Measurements from ENCODE around the gene MRPL36.
"Not testable (repeated sequence)": the region's sequence is repeated elsewhere in the genome, so short reads cannot be mapped to it uniquely, and the experiment has no call there.

The MRPL36 gene

DNA sequence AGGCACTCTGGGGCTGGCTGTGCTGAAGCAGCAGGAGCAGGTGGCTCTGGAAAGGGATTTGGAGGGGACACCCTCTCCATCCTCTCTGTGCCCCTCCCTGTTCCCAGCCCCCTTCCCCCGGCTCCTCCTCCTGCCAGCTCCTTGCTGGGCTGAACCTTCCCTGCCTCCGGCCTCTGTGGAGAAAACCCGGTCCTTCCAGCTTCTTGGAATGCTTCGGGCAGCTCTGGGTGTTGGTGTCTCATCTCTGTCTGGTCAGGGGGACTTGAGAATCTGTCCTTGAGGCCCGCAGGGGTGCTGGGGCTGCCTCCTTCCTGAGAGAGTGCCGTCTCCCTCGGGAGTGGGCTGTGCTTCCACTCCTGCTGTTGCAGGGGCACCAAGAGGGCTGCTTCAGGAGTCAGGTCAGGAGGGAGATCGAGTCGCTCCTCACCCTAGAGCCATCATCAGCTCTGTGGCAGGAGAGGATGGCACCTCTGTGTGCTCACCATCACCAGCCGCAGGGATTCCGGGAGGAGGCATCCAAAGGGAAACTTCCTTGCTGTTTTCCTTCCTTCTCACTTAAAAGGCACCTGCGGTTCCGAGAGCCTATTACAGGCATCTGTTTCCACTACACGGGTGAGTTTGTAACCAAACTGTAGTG lies 32.2 kb upstream of the MRPL36 start:
- DNase-seq = no peak

DNA sequence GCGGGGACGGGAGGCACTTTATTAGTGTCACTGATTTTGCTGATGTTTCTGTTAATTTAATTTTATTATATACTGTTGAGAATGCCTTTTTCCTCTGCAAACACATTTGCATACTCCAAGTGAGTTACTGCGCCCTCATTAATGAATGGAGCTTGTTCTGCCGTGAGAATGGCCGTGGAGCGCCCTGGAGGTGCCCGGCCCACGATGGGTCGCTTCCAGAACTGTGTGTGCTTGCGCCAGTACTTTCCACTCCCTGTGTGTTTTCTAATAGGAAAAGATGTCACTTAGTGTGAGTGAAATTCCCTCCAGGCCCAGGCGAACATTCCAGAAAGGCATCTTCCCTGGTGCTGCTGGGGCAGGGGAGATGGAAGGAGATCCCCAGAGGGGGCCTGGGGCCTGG lies 31.6 kb upstream of the MRPL36 start:
- no peak for DNase-seq

DNA sequence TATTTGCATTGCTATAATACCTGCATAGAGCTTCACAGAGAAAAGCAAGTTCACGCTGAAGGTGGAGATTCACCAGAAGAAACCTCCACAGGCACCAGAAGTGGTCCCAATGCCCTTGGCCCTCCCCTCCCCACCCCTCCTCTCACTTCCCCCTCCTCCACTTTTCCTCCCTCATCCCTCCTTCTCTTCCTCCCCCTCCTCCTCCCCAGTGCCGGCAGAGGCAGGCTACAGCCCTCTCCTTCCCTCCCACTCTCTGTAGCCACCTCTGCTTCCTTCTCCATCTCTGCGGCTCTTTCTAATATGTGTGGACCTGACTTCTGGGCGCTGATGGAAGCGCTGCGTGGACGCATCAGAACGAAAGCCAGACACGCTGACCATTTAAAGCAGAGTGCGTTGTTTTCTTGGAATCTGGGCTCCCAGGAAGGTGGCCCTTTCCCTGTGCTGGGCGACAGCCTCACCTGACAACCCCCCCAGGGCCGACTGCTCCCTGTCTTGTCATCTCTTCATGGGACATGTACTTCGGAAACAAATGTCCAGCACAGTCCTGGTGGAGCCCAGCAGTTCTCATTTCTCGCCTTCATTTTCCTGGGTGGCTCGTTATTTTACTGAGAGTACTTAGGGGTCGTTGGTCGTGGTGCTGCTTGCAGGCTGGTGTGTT lies 31.1 kb upstream of the MRPL36 start:
- no peak for DNase-seq

DNA sequence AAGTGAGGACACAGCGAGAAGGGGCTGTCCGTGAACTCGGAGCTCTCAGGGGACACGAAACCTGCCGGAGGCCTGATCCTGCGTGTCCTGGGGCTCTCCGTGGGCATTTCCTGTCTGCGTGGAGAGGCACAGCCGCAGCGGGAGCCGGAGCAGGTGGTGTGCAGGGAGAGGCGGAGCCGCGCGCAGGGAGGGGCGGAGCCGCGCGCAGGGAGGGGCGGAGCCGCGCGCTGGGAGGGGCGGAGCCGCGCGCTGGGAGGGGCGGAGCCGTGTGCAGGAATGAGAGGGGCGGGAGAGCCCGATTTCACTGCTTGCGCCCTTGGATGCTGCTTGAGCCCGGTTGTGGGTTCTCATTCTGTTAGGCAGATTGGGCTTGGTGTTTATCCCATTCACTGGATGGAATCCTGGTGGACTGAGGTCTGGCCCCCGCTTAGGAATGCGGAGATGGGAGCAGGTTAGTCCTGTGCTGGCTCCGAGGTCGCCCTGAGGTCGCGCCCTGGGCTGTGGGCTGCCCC lies 28.3 kb upstream of the MRPL36 start:
- no peak for DNase-seq

DNA sequence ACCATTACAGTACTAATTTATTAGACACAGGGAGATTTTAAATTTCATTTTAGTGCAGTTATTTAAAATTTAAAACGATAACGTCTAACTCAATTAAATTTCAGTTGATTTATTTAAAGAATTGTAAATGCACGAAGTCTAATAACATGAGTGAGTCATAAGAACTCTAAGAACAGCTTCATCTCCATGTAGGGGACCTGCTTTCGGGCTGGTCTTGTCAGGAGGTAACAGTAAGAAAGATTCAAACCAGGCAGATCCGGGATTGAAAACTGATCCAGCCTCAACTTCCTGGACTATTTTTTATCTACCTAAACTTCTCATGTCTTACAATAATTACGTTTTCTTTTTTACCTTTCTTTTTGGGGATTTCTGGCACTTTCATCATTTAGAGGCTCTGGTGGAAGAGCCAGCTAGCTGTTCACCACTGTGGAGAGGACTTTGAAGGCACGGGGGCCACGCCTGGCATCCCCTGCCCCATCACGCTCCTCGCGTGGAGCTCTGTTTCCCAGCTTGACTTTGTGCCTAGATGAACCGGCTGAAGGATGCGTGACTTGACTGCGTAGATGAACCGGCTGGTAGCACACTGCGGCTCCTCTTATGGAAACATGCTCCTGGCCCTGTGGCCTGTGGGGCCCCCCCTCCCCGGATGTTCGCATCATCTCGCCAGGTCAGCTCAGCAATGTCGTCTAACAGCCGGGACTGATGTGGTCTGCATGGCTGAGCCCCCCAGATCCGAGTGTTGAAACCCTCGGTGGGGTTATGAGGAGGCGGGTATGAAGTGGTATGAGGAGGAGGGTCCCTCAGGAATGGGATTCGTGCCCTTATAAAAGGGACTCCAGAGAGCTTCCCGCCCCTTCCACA lies 27.6 kb upstream of the MRPL36 start:
- DNase-seq = no peak

DNA sequence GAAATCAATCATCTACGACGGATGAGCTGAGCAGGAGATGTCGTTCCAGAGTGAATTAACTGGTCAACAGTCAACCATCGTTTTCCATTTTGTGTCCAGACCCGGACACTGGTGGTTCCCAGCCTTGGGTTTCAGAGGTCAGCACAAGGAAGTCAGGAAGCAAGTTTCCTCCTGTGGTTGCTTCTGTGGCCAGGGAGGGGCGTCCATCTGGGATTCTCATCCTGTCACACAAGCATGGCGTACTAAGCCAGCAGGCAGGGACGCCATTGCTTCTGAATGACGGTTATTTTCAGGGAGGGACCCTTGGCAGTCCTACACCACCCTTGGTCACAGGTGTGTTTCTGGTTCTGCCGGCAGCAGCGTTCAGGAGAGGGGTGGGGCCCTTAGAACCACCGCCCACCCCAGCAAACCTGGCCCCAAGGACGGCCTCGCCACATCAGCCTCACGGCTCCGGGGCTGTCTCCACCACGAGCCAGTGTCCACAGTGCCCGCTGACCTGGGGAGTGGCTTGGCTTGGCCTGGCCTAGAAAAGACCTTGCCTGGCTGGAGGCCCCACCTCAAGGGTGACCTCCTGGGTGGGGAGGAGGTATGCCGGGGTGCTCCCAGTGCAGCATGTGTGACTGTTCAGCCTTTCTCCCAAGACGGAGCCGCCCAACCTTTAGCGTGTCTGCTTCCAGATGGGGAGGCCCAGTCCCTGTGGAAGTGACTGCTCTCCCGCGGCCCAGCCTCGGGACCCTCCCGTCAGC lies 26.8 kb upstream of the MRPL36 start:
- no peak for DNase-seq

DNA sequence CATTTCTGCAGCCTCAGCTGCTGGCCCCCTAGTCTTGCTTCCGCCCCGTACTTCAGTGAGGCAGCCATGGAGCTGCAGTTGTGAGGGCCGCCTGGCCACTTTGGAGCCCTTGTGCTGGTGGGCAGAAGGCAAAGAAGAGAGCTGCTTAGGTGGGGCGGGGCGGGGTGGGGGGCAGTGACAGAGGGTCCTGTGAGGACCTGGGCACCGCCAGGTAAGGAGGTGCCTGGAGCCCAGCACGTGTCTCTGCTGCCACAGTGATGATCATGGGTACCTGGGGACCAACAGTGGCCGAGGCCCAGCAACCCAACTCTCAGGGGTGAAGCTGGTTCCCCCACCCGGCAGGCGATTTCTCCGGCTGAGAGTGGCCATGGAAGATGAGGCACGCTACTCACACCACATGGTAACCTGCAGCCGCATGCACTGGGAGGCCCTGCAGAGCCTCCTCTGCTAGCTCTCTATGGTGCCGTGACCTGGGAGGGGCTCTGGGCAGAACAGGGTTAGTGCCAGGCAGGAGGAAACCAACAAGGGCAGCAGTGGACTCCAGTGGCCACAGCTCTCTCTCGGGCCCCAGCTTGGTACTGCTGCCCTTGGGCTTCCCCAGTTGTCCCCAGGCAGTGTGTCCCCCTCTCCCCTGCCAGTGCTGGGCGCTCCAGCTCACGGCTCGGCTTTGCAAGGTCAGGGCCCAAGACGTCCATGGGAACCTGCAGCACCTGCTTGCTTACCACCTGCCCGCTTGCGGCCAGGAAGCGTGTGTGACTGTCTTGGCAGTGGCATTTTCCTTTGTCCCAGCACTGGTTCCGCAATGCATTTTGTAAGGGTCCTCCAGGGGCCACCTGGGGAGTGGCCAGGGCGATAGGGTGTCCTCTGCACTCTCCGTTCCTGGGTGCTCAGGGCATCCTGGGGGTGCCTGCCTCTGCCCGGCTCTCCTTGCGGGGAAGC lies 25.5 kb upstream of the MRPL36 start:
- no peak for DNase-seq

DNA sequence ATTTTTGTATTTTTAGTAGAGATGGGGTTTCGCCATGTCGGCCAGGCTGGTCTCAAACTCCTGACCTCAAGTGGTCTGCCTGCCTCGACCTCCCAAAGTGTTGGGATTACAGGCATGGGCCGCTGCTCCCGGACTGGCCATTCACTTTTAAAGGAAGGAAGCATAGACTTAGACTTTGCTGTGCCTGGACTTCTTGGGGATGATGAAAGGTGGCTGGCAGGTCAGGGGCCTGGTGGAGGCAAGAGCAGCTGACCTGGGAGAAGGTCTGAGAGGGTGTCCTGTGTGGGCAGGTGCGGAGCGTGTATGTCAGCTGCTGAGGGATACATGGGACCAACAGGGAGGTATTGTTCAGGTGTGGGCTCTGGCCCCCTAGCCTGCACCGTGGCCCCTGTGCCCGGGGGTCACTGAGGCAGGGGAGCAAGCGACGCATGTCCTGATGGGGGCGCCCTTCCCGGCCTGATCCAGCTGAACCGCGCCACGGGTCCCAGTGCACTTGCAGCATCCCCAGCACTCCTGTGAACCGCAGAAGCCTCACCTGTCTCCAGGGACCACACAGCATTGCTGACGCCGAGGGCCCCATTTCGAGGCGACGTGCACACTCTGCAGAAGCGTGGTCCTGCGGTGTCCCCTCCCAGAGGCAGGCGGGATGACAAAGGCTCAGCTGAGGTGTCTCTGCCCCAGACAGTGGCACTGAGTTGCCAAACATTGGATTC lies 24.6 kb upstream of the MRPL36 start:
- DNase-seq = no peak

DNA sequence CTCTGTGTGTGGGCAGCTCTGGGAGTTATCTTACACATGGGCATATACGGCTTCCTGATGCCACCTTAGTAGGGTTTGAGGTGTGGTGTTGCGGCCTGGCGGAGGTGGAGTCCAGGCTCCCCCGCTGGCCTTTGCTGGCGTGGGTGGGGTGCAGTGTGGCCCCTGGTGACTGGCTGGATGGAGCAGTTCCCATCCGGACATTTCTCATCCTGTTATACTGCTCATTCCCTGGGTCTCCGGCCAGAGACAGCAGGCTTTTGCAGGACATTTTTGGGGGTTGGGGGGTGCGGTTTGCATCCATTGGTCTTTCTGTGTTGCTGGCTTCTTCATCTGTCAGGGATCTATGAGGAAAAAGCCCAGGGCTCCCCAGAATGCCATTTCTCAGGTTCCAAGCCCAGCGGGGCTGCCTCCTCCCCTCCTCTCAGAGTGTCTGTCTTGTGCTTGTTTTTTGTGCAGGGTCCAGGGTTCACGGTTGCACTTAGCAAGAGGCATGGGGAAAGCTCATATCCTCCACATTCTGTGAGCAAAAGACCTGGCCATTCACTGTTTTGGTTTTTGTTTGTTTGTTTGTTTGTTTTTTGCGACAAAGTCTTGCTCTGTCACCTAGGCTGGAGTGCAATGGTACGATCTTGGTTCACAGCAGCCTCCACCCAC lies 23.9 kb upstream of the MRPL36 start:
- DNase-seq = no peak

DNA sequence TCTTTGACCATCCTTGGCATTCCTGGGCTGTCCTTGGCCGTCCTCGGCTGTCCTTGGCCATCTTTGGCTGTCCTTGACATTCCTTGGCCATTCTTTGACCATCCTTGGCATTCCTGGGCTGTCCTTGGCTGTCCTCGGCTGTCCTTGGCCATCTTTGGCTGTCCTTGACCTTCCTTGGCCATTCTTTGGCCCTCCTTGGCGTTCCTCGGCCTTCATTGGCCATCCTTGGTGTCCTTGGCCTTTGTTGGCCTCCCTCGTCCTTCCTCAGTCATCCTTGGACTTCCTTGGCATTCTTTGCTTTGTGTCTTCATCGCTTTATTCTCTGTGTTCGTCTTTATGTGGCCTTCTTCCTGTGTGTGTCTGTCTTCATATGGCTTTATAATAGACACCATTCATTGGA lies 22.2 kb upstream of the MRPL36 start:
- DNase-seq = no peak

DNA sequence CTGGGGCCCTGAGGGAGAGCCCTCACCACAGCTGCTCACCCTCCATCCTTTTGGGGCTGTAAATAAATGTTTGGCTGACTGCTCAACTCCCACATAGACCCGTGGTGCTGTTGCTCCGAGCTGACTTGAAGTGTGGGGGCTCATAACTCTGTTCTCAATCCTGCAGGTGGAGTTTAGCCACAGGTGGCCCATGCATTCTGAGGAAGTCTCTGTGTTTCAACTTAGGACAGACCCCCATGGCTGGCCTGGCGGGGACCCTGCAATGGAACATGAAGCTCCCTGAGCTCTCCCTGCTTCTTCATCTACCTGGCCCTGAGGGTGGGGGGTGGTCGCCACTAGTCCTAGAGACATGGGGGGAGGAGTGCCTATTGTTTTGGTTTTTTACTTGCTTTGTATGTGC lies 21.3 kb upstream of the MRPL36 start:
- DNase-seq = no peak

DNA sequence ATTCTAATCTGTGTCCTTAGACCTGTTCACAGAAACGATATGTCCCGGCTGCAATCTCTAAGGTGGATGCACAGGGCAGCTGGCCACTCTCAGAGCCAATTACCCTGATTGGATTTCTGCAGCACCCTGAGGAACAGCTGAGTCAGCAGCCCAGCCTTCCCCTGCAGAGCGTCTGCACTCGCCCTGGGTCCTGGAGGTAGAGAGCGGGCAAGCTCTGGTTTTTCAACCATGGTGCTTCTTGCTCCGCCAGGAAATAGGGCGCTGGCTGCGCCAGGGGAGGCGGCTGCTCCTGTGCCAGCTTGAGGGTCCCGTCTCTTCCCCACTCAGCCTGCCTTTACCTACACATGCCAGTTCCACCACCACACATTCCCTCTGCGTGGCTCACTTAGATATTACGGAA lies 20.7 kb upstream of the MRPL36 start:
- no peak for DNase-seq

DNA sequence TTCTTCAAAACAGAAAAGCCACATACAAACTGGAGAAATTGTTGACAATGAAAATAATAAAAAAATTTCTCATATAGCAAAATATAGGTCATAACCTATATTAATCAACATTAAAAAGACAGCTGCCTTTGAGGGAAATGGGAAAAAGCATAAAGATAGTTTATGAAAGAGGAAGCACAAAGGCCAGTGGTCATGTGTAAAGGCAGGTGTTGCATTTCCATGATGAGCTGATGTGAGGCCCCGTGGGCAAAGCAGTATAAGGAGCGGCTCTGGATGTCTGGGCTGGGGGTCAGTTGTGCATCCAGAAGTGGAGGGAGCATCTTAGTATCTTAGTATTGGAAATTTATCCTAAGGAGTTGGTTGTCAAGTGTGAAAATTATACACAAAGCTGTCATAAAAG lies 19.8 kb upstream of the MRPL36 start:
- no peak for DNase-seq

DNA sequence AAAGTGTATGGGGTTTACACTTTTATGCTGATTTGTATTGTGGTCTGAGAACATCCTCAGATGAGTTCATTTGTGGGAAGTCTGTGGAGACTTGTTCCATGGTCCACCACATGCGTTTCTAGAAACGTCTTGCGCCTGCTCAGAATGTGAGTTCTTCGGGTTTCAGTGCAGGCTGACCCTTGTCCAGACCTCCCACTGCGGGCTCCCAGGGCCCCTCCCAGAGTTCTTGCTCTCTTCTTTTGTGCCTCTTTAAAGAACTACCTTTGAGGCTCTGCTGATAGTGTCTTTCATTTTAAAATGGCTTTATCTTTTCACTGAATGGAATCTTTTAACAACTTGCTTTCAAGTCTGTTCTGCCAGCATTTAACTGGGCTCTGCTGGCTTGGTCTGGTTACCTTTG lies 19.1 kb upstream of the MRPL36 start:
- no peak for DNase-seq

DNA sequence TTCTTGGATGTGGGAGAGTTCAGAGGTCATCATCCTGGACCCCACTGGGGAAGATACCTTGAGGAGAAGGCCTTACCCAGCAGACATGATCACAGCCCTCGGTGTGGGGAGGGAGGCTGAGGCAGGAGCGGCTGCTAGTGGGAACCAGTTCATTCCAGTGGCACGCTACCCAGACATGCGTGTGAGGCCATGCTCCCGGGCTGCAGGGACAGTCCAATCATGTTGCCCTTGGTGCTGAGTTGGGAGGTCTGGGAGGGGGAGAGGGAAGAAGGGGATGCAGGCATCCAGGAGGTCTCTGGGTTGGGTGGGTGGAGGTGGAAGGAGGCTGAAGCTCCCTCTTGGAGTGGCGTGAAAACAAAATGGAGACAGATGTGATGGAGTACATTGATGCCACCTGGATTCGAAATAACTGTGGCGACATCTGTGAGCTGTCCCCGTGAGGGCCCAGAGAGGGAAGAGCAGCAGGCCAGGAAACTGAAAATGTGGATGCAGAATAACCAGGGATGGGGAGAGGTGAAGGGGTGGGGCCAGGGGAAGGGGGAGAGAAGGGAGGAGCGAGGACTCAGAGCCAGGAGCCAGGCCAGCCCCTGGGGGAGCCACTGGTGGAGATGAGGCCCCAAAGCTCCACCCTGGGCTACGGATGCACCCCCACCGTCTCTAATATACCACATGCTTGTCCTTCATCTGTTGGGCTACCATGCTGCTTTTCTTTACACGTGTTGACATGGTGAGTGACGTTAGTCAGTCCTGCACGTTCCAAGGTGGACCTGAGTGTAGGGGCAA lies 17.8 kb upstream of the MRPL36 start:
- DNase-seq = no peak

DNA sequence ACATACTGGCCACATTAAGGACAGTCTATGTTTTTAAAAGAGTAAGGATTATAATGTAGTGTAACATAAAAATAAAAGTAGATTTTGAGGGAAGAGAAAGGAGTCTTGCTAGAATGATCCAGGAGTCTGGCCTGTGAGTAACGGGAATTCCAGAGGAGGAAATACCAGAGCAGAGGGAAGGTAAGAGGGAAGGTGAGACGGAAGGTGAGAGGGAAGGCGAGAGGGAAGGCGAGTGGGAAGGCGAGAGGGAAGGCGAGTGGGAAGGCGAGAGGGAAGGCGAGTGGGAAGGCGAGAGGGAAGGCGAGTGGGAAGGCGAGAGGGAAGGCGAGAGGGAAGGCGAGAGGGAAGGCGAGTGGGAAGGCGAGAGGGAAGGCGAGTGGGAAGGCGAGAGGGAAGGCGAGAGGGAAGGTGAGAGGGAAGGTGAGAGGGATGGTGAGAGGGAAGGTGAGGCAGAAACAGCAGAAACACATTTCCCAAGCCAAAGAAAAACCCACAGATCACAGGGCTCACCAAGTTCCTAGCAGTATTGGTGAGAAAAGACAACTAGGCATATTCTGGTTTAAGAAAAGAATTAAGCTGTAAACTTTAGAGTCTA lies 17.0 kb upstream of the MRPL36 start:
- not testable (repeated sequence) for DNase-seq

DNA sequence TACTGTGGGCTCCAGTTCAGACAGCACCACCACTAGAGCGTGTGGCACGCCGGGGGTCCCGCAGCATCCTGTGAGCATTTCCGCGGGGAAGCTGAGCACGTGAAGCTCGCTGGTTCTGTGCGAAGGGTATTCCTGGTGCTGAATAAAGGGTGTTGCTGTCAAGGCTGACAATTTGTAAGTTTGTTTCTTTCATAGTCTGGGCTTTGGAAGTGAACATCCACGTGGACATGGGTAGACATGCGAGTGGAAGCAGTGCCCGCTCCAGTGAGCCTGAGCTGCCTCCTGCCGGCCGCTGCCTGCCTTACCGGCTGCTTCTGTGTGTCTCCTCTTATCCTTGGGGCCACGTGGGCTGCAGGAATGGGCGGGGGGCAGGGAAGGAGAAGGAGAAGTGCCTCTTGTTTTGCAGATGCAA lies 16.2 kb upstream of the MRPL36 start:
- no peak for DNase-seq

DNA sequence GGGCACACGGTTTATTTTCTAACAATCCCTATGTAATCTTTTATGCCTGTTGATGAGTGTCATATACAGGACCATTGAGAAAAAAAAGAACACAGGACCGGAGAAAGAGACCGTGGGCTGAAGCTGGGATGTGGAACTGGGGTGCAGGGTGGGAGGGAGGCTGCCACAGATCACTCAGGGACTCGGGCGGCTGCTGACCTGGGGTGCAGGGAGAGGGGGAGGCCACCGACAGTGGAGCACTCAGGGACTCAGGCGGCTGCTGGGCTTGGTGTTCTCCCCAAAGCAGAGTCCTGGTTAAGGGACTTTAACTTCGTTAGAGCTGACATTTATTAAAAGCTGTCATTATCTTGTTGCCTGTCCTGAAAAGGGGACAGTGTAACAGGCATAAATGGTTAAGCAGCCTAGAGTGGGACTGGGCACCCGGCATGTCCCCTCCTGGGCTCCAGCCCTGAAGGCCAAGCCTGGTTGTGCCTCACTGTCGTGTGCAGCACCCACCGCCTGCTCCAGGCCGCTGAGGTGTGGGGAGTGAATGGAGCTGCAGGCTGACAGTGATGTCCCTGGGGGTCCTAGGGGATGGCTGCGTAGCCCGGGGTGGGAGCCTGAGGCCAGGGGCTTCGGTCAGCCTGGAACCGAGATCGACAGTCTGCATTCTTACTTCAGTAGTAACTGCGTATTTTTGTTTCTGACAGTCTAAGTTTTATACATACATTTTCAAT lies 15.6 kb upstream of the MRPL36 start:
- no peak for DNase-seq
